Neural cell (in vitro differentiated cells): ENCODE results near the gene EMC6.

Experiments
- EZH2 ChIP-seq: fragments of 200-600, 300-800 bp; shearing (Covaris generic), sonication (generic); IDR thresholded peaks from 2 replicates; pipeline ENCODE4 v1.6.1; 2014; ENCODE audit warnings: antibody characterized with exemption, low read length, borderline replicate concordance, mild to moderate bottlenecking; ENCODE audit not compliant: insufficient read depth, poor library complexity, severe bottlenecking
- SMC3 ChIP-seq: fragments of 450-650 bp; conservative IDR thresholded peaks from 2 replicates; pipeline ENCODE4 v1.6.1; 2014; ENCODE audit warnings: antibody characterized with exemption, mild to moderate bottlenecking, moderate library complexity; ENCODE audit not compliant: poor library complexity
- TF ChIP-seq, protein P1 (sequence below): fragments of 450-650 bp; IDR thresholded peaks from 2 replicates; pipeline ENCODE4 v1.5.1; 2014; ENCODE audit warnings: antibody characterized with exemption, mild to moderate bottlenecking, moderate library complexity; ENCODE audit not compliant: poor library complexity, severe bottlenecking

DNA sequence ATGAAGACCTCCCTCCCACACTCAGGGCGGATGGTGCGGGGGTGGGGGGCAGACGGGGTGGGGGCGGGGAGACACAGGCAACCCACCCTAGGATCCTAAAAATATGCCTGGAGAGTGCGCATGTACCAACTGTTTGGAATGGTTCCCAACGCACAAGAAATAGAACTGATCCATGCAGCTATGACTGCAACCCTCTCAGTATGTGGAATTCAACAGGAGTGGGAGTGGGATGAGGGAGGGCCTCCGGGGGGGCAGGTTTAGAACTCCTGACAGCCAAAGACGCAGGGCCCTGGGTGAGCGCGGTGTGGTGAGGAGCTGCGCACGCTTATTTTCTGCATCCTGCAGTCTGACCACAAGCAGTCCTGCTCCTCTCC lies 28.5 kb downstream of the EMC6 start:
- TF ChIP-seq, protein P1, sequence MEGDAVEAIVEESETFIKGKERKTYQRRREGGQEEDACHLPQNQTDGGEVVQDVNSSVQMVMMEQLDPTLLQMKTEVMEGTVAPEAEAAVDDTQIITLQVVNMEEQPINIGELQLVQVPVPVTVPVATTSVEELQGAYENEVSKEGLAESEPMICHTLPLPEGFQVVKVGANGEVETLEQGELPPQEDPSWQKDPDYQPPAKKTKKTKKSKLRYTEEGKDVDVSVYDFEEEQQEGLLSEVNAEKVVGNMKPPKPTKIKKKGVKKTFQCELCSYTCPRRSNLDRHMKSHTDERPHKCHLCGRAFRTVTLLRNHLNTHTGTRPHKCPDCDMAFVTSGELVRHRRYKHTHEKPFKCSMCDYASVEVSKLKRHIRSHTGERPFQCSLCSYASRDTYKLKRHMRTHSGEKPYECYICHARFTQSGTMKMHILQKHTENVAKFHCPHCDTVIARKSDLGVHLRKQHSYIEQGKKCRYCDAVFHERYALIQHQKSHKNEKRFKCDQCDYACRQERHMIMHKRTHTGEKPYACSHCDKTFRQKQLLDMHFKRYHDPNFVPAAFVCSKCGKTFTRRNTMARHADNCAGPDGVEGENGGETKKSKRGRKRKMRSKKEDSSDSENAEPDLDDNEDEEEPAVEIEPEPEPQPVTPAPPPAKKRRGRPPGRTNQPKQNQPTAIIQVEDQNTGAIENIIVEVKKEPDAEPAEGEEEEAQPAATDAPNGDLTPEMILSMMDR, result no peak
- TF ChIP-seq EZH2 (no peak), SMC3 (no peak)
